HCT116 (cell line): ENCODE results near the gene RHBDD3.

Experiments used
- CEBPB ChIP-seq: IDR thresholded peaks from 2 replicates; pipeline ENCODE4 v1.6.1; 2012; ENCODE audit warnings: low read depth
- FOSL1 ChIP-seq: IDR thresholded peaks from 2 replicates; pipeline ENCODE4 v1.6.1; 2012; ENCODE audit warnings: low read depth
- POLR2A ChIP-seq: IDR thresholded peaks from 2 replicates; pipeline ENCODE4 v1.7.0; 2011; ENCODE audit warnings: borderline replicate concordance; ENCODE audit not compliant: insufficient read depth, insufficient read length; ENCODE audit errors: extremely low read depth
- YY1 ChIP-seq: IDR thresholded peaks from 2 replicates; pipeline ENCODE4 v1.6.1; 2011; ENCODE audit warnings: low read length, low read depth, moderate library complexity, mild to moderate bottlenecking; ENCODE audit not compliant: insufficient replicate concordance; ENCODE audit errors: extremely low read depth

DNA sequence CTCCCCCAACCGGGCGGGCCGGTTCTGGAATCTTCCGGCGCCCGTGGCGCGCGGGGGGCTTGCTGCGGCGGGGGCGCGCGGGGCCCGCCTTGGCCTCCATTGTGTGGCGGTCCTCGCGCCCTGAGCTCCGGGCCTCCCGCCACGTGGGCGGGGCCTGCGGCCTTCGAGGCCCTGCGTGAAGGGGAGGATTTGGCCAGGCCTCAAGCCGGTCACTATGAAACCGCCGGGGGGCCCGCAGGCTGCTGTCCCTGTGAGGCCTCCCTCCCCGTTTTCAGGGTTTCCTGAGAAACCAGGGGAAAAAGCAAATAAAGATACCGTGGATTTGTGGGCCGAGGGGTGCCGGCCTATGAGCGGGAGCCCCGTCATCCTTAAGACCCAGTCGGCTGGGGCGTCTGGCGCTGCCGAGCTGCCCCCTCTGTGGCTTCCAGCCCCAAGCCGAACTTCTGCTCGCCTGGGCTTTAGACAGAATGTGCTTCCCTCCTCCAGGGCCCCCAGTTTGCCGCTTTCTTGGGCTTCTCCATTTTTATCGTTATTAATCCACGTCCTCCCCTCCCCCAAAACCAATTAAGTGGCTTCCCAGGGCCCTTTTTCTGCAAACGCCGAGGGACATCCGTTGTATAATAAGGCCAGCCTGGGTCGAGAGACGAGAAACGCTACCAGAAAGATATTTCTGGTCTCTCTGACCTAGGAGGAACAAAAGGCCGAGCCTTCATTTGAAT is 889 bp upstream of the RHBDD3 start:
- TF ChIP-seq YY1 (no peak), CEBPB (no peak), FOSL1 (no peak), POLR2A (no peak)
